Gastrocnemius medialis (tissue), 4 donors: ENCODE data around the gene SUPT3H. TPM values are rescaled to one million over a fixed set of nuclear protein-coding genes. Genes with fewer than 3 reads are reported as not detected.
"Not testable (repeated sequence)": the region's sequence is repeated elsewhere in the genome, so short reads cannot be mapped to it uniquely, and the experiment has no call there.

Experiments
- ATAC-seq, 2 donors: fragments of 150-250 bp; one replicate each; pipeline ENCODE4 v1.9.1; 2016
- DNase-seq, 2 donors: peaks; one replicate each; pipeline ENCODE4 v3.0.0-alpha.2; 2019
- H3K27ac ChIP-seq, 4 donors: fragments of 200-600 bp; sonication (generic); 1 replicate in 1 of 4; 2 replicates in 3 of 4; pipeline ENCODE4 v1.5.1; 2016 to 2018; ENCODE audit warnings: mild to moderate bottlenecking in 2 of 4, moderate library complexity in 1 of 4
- H3K27me3 ChIP-seq, 3 donors: fragments of 200-600 bp; sonication (generic) in 2 of 3; 1 replicate in 1 of 3; 2 replicates in 2 of 3; pipeline versions ENCODE4 v1.5.1 to v1.6.0; 2016 to 2019; ENCODE audit warnings: mild to moderate bottlenecking in 1 of 3, moderate library complexity in 1 of 3
- H3K36me3 ChIP-seq, 2 donors: fragments of 200-600 bp; sonication (generic) in 1 of 2; one replicate each; pipeline ENCODE4 v1.5.1; 2017 to 2018
- H3K4me1 ChIP-seq, 2 donors: fragments of 200-600 bp; sonication (generic) in 1 of 2; one replicate each; pipeline ENCODE4 v1.5.1; 2016 to 2017; ENCODE audit warnings: mild to moderate bottlenecking in 2 of 2
- H3K4me3 ChIP-seq, 4 donors: fragments of 200-600 bp; sonication (generic) in 3 of 4; 1 replicate in 1 of 4; 2 replicates in 3 of 4; pipeline ENCODE4 v1.5.1; 2016 to 2019; ENCODE audit warnings: mild to moderate bottlenecking in 2 of 4
- H3K9me3 ChIP-seq, 3 donors: fragments of 200-600 bp; sonication (generic) in 2 of 3; 1 replicate in 1 of 3; 2 replicates in 2 of 3; pipeline ENCODE4 v1.5.1; 2016 to 2019
- POLR2A ChIP-seq, 2 donors: fragments of 450-650 bp; IDR thresholded peaks; one replicate each; pipeline ENCODE4 v1.6.1; 2017; ENCODE audit warnings: antibody characterized with exemption in 2 of 2, mild to moderate bottlenecking in 2 of 2, moderate library complexity in 2 of 2
- in situ Hi-C, 4 donors: fragments of 200-750 bp; cut with MboI; loops; one replicate each; pipeline versions ENCODE4 v1.15.0 to v1.8.0; 2017; ENCODE audit warnings: low sequenced_read_pairs in 4 of 4
- intact Hi-C: fragments of 100-400 bp; cut with DNase I; formaldehyde crosslinking; loops from one replicate; pipeline ENCODE4 v1.15.1; 2023; ENCODE audit warnings: low total_unique reads
- total RNA-seq, 4 donors: library from RNA; depleted of rRNA; stranded (reverse); fragments of >200 nt; gene quantifications; one replicate each; pipeline versions ENCODE4 v1.1.0 to v1.2.3, GENCODE V29; 2016
- TF ChIP-seq, protein P1 (sequence below), 5 experiments: fragments of 450-650 bp in 3 of 5; fragments of 200-600 bp in 2 of 5; sonication (generic) in 2 of 5; IDR thresholded peaks in 4 of 5; conservative IDR thresholded peaks in 1 of 5; 1 replicate in 4 of 5; 2 replicates in 1 of 5; pipeline ENCODE4 v1.5.1; 2016 to 2019; ENCODE audit warnings: antibody characterized with exemption in 5 of 5, mild to moderate bottlenecking in 3 of 5, moderate library complexity in 3 of 5

SUPT3H gene
- total RNA-seq, 4 donors from 2014 or later, result 1.5 to 9.0 (median 4.2) TPM

- no peaks in the 10 kb centered on the region for H3K27me3 ChIP-seq
- no peaks in the 10 kb centered on the region for H3K4me1 ChIP-seq
- no peak for TF ChIP-seq POLR2A (IDR thresholded peaks at IDR 0.05)
- no peaks in the 10 kb centered on the region for H3K9me3 ChIP-seq
- intact Hi-C loops (no loop called here), in situ Hi-C loops (no loop called here)
- H3K36me3 ChIP-seq, result no peaks in the 10 kb centered on the region
- H3K4me3 ChIP-seq, result no peak overlapping the region
- ATAC-seq (no peak), DNase-seq (no peak)
- H3K27ac ChIP-seq, result no peak overlapping the region
These were observed 221.7 kb downstream of the SUPT3H start for GRCh38 chr6:45156075-45156474.

DNA sequence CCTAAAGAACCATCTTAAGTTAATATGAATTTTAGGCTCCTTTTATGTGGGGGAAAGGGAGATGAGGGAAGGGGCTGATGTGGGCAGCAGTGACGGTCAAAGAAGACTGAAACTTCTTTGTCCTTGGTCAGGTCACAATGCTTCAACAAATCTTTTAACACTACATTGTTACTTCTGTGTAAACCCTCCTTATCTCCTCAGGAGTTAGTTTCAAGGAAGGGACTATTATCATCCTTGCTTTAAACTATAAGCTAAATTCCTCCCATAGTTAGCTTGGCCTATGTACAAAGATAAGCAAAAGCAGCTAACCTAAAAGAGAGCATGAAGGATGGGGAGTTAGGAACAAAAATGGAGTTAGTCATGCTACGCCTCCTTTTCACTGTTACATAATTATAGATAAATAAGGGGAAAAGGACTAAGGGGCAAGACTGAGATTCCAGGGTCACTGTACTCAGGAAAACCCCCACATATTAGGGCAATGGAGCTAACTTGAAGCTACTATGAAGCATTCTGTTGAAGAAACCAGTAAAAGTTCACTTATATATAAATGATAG, 222.3 kb downstream of the SUPT3H start:
- in situ Hi-C loops (no loop called here), intact Hi-C loops (no loop called here)
- ATAC-seq (no peak), DNase-seq (no peak)
- Histone ChIP-seq H3K4me3 (no peak overlapping the region), H3K4me1 (no peaks in the 10 kb centered on the region), H3K9me3 (no peaks in the 10 kb centered on the region), H3K27me3 (no peaks in the 10 kb centered on the region), H3K36me3 (no peaks in the 10 kb centered on the region), H3K27ac (no peak overlapping the region)
- TF ChIP-seq, protein P1, sequence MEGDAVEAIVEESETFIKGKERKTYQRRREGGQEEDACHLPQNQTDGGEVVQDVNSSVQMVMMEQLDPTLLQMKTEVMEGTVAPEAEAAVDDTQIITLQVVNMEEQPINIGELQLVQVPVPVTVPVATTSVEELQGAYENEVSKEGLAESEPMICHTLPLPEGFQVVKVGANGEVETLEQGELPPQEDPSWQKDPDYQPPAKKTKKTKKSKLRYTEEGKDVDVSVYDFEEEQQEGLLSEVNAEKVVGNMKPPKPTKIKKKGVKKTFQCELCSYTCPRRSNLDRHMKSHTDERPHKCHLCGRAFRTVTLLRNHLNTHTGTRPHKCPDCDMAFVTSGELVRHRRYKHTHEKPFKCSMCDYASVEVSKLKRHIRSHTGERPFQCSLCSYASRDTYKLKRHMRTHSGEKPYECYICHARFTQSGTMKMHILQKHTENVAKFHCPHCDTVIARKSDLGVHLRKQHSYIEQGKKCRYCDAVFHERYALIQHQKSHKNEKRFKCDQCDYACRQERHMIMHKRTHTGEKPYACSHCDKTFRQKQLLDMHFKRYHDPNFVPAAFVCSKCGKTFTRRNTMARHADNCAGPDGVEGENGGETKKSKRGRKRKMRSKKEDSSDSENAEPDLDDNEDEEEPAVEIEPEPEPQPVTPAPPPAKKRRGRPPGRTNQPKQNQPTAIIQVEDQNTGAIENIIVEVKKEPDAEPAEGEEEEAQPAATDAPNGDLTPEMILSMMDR (IDR thresholded peaks at IDR 0.05 in 4 of 5, conservative IDR thresholded peaks at IDR 0.05 in 1 of 5), result no peak
- TF ChIP-seq POLR2A (IDR thresholded peaks at IDR 0.05), result no peak

DNA sequence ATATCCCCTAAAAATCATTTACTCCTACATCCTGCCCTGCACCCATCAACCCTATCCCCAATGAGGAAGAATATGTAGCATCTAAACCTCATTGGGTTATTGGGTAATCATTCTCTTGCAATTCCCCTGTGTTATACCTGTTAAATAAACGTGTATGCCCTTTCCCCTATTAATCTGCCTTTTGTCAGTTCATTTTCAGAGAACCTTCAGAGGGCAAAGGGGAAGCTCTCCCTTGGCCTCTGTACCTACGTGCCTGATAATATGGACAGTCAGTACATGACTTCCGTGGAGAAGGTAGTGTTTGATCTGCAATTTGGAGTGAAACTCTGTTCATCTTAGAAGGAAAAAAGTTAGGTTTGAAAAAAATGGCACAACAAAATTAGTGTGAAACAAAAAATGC, 223.1 kb downstream of the SUPT3H start:
- H3K27me3 ChIP-seq, result no peaks in the 10 kb centered on the region
- no peak for TF ChIP-seq POLR2A (IDR thresholded peaks at IDR 0.05)
- TF ChIP-seq, protein P1 (IDR thresholded peaks at IDR 0.05 in 4 of 5, conservative IDR thresholded peaks at IDR 0.05 in 1 of 5), result no peak
- no peak overlapping the region for H3K4me3 ChIP-seq
- in situ Hi-C loops, result no loop called here
- no peak for DNase-seq
- intact Hi-C loops, result no loop called here
- H3K9me3 ChIP-seq, result no peaks in the 10 kb centered on the region
- no peak overlapping the region for H3K27ac ChIP-seq
- no peaks in the 10 kb centered on the region for H3K4me1 ChIP-seq
- no peak for ATAC-seq
- no peaks in the 10 kb centered on the region for H3K36me3 ChIP-seq

DNA sequence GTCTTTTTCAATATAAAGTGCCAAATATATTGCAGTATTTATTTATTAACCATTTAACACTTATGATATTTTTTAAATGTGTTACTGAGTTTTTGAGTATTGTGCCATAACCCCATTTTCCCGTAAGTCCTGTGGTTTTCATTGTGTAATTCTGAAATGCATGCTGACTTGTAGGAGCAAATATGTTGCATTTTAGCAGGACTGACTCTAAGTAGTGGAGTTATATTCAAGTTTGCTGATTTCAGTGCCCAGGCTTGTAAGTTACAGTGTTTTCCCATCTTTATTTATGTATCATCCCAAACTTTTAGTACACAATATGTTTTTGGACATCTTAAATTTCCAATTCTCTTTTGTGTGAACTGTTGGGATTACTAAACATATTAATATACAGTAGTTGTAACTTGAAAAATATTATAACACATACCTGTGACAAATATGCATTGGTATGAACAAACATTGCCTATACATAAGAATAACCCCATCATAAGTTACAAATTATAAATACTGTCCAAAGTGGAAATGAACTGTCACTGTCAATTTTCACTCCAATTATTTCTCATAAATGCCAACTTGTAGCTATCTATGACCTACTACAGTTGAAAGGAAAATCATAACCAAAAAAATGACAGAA, 228.9 kb downstream of the SUPT3H start:
- Histone ChIP-seq H3K27me3 (no peaks in the 10 kb centered on the region), H3K9me3 (peaks cover 0 to 10% (median 4%) of the 10 kb centered on the region in 3 donors), H3K4me1 (no peaks in the 10 kb centered on the region), H3K36me3 (no peaks in the 10 kb centered on the region), H3K27ac (no peak overlapping the region), H3K4me3 (no peak overlapping the region)
- DNase-seq, result no peak
- intact Hi-C loops (no loop called here), in situ Hi-C loops (no loop called here)
- TF ChIP-seq, protein P1 (IDR thresholded peaks at IDR 0.05 in 4 of 5, conservative IDR thresholded peaks at IDR 0.05 in 1 of 5), result no peak
- no peak for TF ChIP-seq POLR2A (IDR thresholded peaks at IDR 0.05)
- no peak for ATAC-seq

GRCh38 chr6:45148278-45148677, 229.5 kb downstream of the SUPT3H start:
- DNase-seq (no peak), ATAC-seq (no peak)
- intact Hi-C loops, result no loop called here
- Histone ChIP-seq H3K4me3 (no peak overlapping the region), H3K9me3 (peaks cover 0 to 10% (median 4%) of the 10 kb centered on the region in 3 donors), H3K4me1 (no peaks in the 10 kb centered on the region), H3K36me3 (no peaks in the 10 kb centered on the region), H3K27me3 (no peaks in the 10 kb centered on the region), H3K27ac (no peak overlapping the region)
- in situ Hi-C loops, result no loop called here
- TF ChIP-seq POLR2A (IDR thresholded peaks at IDR 0.05), result no peak
- TF ChIP-seq, protein P1 (IDR thresholded peaks at IDR 0.05 in 4 of 5, conservative IDR thresholded peaks at IDR 0.05 in 1 of 5), result no peak

DNA sequence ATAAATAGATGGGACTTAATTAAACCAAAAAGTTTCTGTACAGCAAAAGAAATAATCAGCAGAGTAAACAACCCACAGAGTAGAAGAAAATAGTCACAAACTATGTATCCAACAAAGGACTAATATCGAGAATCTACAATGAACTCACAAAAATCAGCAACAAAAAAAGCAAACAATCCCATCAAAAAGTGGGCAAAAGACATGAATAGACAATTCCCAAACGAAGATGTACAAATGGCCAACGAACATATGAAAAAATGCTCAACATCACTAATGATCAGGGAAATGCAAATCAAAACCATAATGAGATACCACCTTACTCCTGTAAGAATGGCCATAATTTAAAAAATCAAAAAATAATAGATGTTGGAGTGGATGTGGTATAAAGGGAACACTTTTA, 232.1 kb downstream of the SUPT3H start:
- in situ Hi-C loops, H3K36me3 ChIP-seq, H3K4me1 ChIP-seq, DNase-seq, intact Hi-C loops, H3K27ac ChIP-seq, H3K27me3 ChIP-seq, H3K4me3 ChIP-seq, ATAC-seq: not testable (repeated sequence)
- H3K9me3 ChIP-seq, result peaks cover 0 to 10% (median 4%) of the 10 kb centered on the region in 3 donors
